Measurements from ENCODE around the gene LYVE1. TPM values are rescaled to one million over a fixed set of nuclear protein-coding genes. Genes with fewer than 3 reads are reported as not detected.

The LYVE1 gene
- total RNA-seq, 1 experiment from 2014 or later: not detected

DNA sequence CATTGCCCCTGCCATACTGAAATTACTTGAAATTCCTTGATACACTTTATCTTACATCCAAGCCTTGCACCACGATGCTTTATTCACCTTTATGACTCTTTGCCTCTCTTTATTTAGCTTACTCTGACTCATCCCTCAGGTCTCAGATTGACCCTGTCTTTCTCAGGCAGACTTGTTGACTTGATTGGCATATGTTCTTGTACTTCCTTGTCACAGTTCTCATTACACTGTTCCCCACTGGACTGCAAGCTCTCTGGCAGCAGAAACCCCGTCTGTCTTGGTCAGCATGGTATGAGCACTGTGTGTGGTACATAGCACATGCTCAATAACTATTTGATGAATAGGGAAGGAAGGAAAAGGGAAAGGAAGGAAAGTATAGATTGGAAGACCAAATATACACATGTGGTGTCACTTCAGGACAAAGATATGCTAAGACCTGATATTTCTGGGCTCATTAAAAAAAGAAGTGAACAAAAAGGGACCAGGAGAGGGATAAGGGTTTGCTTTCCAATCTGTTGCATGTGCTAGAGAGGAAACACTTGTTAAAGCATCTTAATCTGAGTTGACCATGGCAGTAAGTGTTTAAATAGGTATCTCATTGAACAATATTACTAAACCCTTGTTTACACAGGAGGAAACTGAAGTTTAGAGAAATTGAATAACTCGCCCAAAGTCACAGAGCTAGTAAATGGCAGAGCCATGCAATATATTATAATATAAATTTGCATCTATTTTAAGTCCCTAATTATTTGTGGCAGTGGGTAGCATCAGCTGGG is 7.2 kb downstream of the LYVE1 start:
- no peak for DNase-seq (ENCODE audit: low read depth in 1 of 2, low spot score in 2 of 2)
- no peak overlapping the region for H3K4me3 ChIP-seq
- H3K9me3 ChIP-seq (replicated peaks): no peaks in the 10 kb centered on the region
- no peaks in the 10 kb centered on the region for H3K36me3 ChIP-seq
- H3K4me1 ChIP-seq (replicated peaks): no peaks in the 10 kb centered on the region
- H3K27me3 ChIP-seq (replicated peaks): no peaks in the 10 kb centered on the region
- no peak overlapping the region for H3K27ac ChIP-seq

DNA sequence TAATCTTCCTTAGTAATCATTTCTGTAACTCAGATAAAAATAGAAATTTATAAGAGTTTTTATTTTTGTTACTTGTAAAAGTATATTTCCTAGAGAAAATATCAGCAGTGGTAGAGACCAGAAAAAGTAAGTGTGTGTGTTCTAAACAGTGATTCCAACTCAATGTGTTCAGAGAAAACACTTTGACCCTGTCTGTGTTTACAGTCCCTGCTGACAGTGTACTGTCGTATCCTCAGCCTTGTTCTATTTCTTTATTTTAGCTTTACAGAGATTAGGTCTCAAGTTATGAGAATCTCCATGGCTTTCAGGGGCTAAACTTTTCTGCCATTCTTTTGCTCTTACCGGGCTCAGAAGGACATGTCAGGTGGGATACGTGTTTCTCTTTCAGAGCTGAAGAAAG is 10.2 kb downstream of the LYVE1 start:
- no peaks in the 10 kb centered on the region for H3K27me3 ChIP-seq (replicated peaks)
- H3K4me3 ChIP-seq: no peak overlapping the region
- no peaks in the 10 kb centered on the region for H3K4me1 ChIP-seq (replicated peaks)
- no peaks in the 10 kb centered on the region for H3K9me3 ChIP-seq (replicated peaks)
- H3K27ac ChIP-seq: no peak overlapping the region
- DNase-seq (ENCODE audit: low read depth in 1 of 2, low spot score in 2 of 2): no peak
- H3K36me3 ChIP-seq: no peaks in the 10 kb centered on the region

DNA sequence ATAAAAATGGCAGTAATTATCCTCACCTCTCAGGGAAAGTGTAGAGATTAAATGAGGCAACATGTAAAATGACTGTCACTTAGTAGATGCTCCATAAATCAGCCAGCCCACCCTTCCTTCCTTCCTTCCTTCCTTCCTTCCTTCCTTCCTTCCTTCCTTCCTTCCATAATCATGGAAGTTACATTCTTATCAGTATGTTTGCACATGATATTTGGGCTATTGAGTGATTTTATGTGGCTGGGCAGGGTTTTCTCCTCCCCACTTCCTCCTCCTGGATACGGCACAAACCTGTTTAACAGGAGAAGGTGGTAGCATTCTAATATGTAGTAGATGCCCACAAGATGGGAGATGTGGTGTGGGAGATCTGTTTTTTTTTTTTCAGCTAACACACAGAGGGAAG is 11.9 kb downstream of the LYVE1 start:
- no peak for DNase-seq (ENCODE audit: low read depth in 1 of 2, low spot score in 2 of 2)
- Histone ChIP-seq H3K4me3 (no peak overlapping the region), H3K27ac (no peak overlapping the region), H3K36me3 (no peaks in the 10 kb centered on the region), H3K27me3 (replicated peaks) (no peaks in the 10 kb centered on the region), H3K4me1 (replicated peaks) (no peaks in the 10 kb centered on the region), H3K9me3 (replicated peaks) (no peaks in the 10 kb centered on the region)

- Histone ChIP-seq H3K9me3 (replicated peaks) (no peaks in the 10 kb centered on the region), H3K27ac (no peak overlapping the region), H3K27me3 (replicated peaks) (no peaks in the 10 kb centered on the region), H3K4me3 (no peak overlapping the region), H3K4me1 (replicated peaks) (peaks cover 4% of the 10 kb centered on the region; the same call in 1 of the 2 replicates), H3K36me3 (no peaks in the 10 kb centered on the region)
- no peak for DNase-seq (ENCODE audit: low read depth in 1 of 2, low spot score in 2 of 2)
Measured at GRCh38 chr11:10551845-10552352, 16.6 kb downstream of the LYVE1 start.

GRCh38 chr11:10551290-10551592 is 17.2 kb downstream of the LYVE1 start:
- Histone ChIP-seq H3K4me1 (replicated peaks) (peaks cover 4% of the 10 kb centered on the region; the same call in 1 of the 2 replicates), H3K27ac (no peak overlapping the region), H3K4me3 (no peak overlapping the region), H3K27me3 (replicated peaks) (no peaks in the 10 kb centered on the region), H3K9me3 (replicated peaks) (no peaks in the 10 kb centered on the region), H3K36me3 (no peaks in the 10 kb centered on the region)
- DNase-seq (ENCODE audit: low read depth in 1 of 2, low spot score in 2 of 2): no peak

GRCh38 chr11:10550503-10551289 is 17.8 kb downstream of the LYVE1 start:
- Histone ChIP-seq H3K4me1 (replicated peaks) (peaks cover 4% of the 10 kb centered on the region; the same call in 1 of the 2 replicates), H3K9me3 (replicated peaks) (no peaks in the 10 kb centered on the region), H3K36me3 (no peaks in the 10 kb centered on the region), H3K27me3 (replicated peaks) (no peaks in the 10 kb centered on the region), H3K27ac (no peak overlapping the region), H3K4me3 (no peak overlapping the region)
- no peak for DNase-seq (ENCODE audit: low read depth in 1 of 2, low spot score in 2 of 2)

GRCh38 chr11:10544491-10545465 is 23.7 kb downstream of the LYVE1 start:
- no peak overlapping the region for H3K4me3 ChIP-seq
- H3K4me1 ChIP-seq (replicated peaks): peaks cover 11% of the 10 kb centered on the region
- DNase-seq (ENCODE audit: low read depth in 1 of 2, low spot score in 2 of 2): no peak
- no peak overlapping the region for H3K27ac ChIP-seq
- H3K36me3 ChIP-seq: peaks cover 6% of the 10 kb centered on the region
- no peaks in the 10 kb centered on the region for H3K9me3 ChIP-seq (replicated peaks)
- H3K27me3 ChIP-seq (replicated peaks): no peaks in the 10 kb centered on the region

GRCh38 chr11:10543782-10544181 is 24.7 kb downstream of the LYVE1 start:
- H3K4me3 ChIP-seq: no peak overlapping the region
- H3K4me1 ChIP-seq (replicated peaks): peaks cover 15% of the 10 kb centered on the region
- no peak overlapping the region for H3K27ac ChIP-seq
- no peaks in the 10 kb centered on the region for H3K9me3 ChIP-seq (replicated peaks)
- no peaks in the 10 kb centered on the region for H3K27me3 ChIP-seq (replicated peaks)
- peaks cover 6% of the 10 kb centered on the region for H3K36me3 ChIP-seq
- no peak for DNase-seq (ENCODE audit: low read depth in 1 of 2, low spot score in 2 of 2)

DNA sequence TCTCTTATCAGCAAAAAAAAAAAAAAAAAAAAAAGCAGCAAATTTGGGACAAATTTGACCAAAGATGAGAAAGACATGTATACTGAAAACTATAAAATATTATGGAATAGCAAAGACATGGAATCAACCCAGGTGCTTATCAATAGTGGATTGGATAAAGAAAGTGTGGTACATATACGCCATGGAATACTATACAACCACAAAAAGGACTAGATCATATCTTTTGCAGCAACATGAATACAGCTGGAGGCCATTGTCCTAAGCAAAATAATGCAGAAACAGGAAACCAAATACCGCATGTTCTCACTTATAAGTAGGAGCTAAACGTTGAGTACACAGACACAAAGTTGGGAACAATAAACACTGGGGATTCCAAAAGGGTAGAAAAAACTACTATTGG is 25.7 kb downstream of the LYVE1 start:
- Histone ChIP-seq H3K27me3 (replicated peaks) (no peaks in the 10 kb centered on the region), H3K36me3 (peaks cover 6% of the 10 kb centered on the region), H3K9me3 (replicated peaks) (no peaks in the 10 kb centered on the region), H3K27ac (no peak overlapping the region), H3K4me1 (replicated peaks) (peaks cover 15% of the 10 kb centered on the region), H3K4me3 (no peak overlapping the region)
- DNase-seq (ENCODE audit: low read depth in 1 of 2, low spot score in 2 of 2): no peak

DNA sequence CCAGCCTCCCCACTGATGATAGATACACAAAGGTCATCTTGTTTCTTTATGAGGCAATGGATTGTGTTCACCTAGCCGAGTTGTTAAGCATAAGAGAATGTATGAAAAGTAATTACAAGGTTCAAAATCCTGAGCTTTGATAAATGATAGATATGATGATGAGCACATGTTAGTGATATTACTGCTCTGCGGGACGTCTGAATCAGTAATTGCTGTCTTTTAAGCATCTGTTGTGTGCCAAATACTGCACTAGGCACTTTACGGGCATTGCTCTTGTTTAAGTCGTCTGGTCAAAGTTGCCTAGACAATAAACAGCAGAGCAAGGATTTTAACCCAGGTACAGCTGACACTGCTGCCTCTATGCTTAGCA is 26.9 kb downstream of the LYVE1 start:
- H3K27ac ChIP-seq: peak overlapping the region; percentile 16; the same call in 1 of the 2 replicates
- H3K4me3 ChIP-seq: peak overlapping the region; percentile 86
- H3K36me3 ChIP-seq: peaks cover 6% of the 10 kb centered on the region
- DNase-seq (ENCODE audit: low read depth in 1 of 2, low spot score in 2 of 2): no peak
- no peaks in the 10 kb centered on the region for H3K27me3 ChIP-seq (replicated peaks)
- peaks cover 15% of the 10 kb centered on the region for H3K4me1 ChIP-seq (replicated peaks)
- H3K9me3 ChIP-seq (replicated peaks): no peaks in the 10 kb centered on the region

DNA sequence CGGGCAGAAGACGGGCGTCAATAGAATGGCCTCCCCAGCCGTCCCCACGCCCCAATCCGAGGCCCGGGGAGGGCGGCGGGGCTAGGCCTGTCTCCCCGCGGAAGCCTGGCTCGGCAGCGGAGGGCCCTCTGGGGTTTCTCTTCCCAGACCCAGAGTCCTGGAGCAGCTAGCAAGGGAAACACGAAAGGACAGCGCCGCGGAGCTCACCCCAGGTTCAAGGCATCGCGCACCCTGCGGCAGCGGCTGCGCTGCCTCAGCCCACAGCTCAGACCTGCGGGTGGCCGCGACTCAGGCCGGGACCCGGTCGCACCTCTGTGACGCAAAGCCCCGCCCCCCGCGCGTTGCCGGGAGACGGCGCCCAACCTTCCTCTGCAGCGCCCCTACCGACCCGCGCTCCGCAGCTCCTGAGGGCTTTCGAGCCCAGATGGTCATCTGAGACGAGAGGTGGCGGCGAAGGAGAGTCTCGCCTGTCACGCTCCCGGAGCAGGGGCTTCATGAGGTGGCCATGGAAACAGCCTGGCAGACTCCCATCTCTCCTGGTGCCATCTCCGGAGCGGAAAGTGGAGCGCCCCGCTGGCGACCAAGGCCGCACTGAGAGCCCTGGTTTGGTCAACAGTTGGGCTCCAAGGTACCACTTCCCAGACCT is 27.4 kb downstream of the LYVE1 start, which contains the start of gene RNF141:
Gene RNF141, minus strand, starts transcription at position 273 of the 646 bp plus-strand sequence. CDS start 7,029 bp downstream, outside the sequence.
- Histone ChIP-seq H3K27me3 (replicated peaks) (no peaks in the 10 kb centered on the region), H3K36me3 (peaks cover 6% of the 10 kb centered on the region), H3K4me1 (replicated peaks) (peaks cover 15% of the 10 kb centered on the region), H3K27ac (peak within 1 kb of the TSS; percentile 76), H3K9me3 (replicated peaks) (no peaks in the 10 kb centered on the region), H3K4me3 (peak within 1 kb of the TSS; percentile 86)
- DNase-seq (ENCODE audit: low read depth in 1 of 2, low spot score in 2 of 2): peak; percentile 92 to 95

DNA sequence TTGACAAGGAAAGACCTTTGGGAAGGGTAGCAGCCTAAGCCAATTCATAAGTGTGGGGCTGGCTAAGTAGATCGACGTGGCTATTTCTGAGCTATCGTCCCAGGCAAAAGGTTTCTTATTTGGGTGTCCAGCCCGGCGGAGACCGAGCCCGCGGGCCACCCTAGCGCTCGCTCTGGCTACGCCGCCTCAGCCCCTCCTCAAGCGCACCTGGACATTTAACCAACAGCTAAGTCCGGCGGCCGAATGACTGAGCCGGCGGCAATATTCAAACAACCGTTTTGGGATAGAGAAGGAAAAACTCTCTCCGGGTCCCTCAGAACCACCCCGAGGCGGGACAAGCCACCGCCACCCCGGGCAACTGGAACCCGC is 27.9 kb downstream of the LYVE1 start:
- no peaks in the 10 kb centered on the region for H3K9me3 ChIP-seq (replicated peaks)
- no peaks in the 10 kb centered on the region for H3K27me3 ChIP-seq (replicated peaks)
- peaks cover 6% of the 10 kb centered on the region for H3K36me3 ChIP-seq
- peaks cover 15% of the 10 kb centered on the region for H3K4me1 ChIP-seq (replicated peaks)
- DNase-seq (ENCODE audit: low read depth in 1 of 2, low spot score in 2 of 2): peak in 1 of 2 experiments; percentile 48
- peak overlapping the region; percentile 86 for H3K4me3 ChIP-seq
- H3K27ac ChIP-seq: peak overlapping the region; percentile 76

- H3K36me3 ChIP-seq: peaks cover 6% of the 10 kb centered on the region
- H3K9me3 ChIP-seq (replicated peaks): no peaks in the 10 kb centered on the region
- DNase-seq (ENCODE audit: low read depth in 1 of 2, low spot score in 2 of 2): no peak
- no peak overlapping the region for H3K27ac ChIP-seq
- peaks cover 15% of the 10 kb centered on the region for H3K4me1 ChIP-seq (replicated peaks)
- H3K27me3 ChIP-seq (replicated peaks): no peaks in the 10 kb centered on the region
- no peak overlapping the region for H3K4me3 ChIP-seq
Measured at GRCh38 chr11:10539339-10539738, 29.1 kb downstream of the LYVE1 start.

Data from SJSA1 (cell line).